ENCODE results near the gene FIGN. TPM values are rescaled to one million over a fixed set of nuclear protein-coding genes. Genes with fewer than 3 reads are reported as not detected.

The FIGN gene
- total and polyA plus RNA-seq, 9 of the 15 experiments (the other 6 are each of a cell fraction or from before 2014, with no cell fraction given): 0.02 TPM; not detected in 8

DNA sequence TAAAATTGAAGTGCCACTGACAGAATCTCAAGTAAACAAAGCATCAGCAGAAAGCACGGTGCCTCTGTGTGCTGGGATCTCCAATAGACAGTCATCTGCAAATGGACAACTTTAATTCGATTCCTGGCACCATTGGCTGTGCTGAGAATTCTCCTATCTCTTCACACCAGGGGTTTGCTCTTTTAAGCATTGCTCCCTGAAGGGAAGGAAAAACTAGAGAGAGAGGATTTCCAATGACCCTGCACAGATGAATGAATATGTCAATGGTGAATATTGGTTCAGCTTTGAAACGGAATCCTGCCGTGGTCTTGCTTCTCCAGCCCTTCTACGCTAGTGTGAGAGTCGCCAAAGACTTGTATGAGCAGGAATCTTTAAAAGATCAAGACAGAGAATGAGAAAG, 97.9 kb downstream of the FIGN start (continued):
- TF ChIP-seq, protein P1, sequence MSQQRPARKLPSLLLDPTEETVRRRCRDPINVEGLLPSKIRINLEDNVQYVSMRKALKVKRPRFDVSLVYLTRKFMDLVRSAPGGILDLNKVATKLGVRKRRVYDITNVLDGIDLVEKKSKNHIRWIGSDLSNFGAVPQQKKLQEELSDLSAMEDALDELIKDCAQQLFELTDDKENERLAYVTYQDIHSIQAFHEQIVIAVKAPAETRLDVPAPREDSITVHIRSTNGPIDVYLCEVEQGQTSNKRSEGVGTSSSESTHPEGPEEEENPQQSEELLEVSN (IDR thresholded peaks at IDR 0.05; ENCODE audit: borderline replicate concordance in 1 of 2, extremely low read depth in 1 of 2, insufficient read depth in 1 of 2, insufficient read length in 1 of 2, low read depth in 1 of 2, low read length in 1 of 2, poor library complexity in 1 of 2, severe bottlenecking in 1 of 2): no peak
- TF ChIP-seq ZFPM2 (CRISPR knock-in tag; IDR thresholded peaks at IDR 0.05) (no peak), LCOR (CRISPR knock-in tag; IDR thresholded peaks at IDR 0.05) (no peak), ETV6 (IDR thresholded peaks at IDR 0.05; ENCODE audit: borderline replicate concordance in 1 of 2, low read depth in 2 of 2, low read length in 1 of 2) (no peak), ETV6 (CRISPR knock-in tag; IDR thresholded peaks at IDR 0.05; ENCODE audit: borderline replicate concordance) (no peak), ETV5 (CRISPR knock-in tag; IDR thresholded peaks at IDR 0.05; ENCODE audit: low read depth) (no peak), MNT (conservative IDR thresholded peaks at IDR 0.05) (no peak)

DNA sequence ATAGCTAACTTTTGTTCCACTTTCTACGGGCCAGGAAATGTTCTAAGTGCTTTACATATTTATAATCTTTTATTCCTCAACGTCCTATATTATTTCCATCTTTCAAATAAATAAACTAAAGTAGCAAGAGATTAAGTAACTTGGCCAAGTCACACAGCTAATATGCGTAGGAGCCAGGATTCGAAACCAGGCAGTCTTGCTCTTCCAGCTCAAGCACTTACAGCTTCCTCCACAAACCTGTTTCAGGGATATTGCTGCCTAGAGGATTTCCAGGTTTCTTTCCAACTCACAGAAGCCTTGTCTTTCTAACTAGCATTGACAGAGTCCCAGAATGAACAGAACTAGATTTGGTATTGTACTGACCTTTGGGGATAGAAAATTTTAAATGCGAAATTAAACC, 102.5 kb downstream of the FIGN start:
- in situ Hi-C loops (cut with MboI): no loop called here
- CTCF ChIA-PET (ENCODE audit: low intra/inter-chr PET ratio): no interaction called here
- TF ChIP-seq ZSCAN32 (CRISPR knock-in tag; IDR thresholded peaks at IDR 0.05) (no peak), HIVEP1 (CRISPR knock-in tag; IDR thresholded peaks at IDR 0.05) (no peak), DNMT1 (IDR thresholded peaks at IDR 0.05) (no peak), EP400 (IDR thresholded peaks at IDR 0.05) (no peak), ETS2 (tag; IDR thresholded peaks at IDR 0.05; ENCODE audit: borderline replicate concordance, poor library complexity, severe bottlenecking) (no peak)

More for the DNA sequence above, 102.5 kb downstream of the FIGN start:
- POLR2A ChIA-PET: interaction anchor here (0.7 kb wide), 1 partner anchor 1024 kb away, joined by 3 read pairs; no protein-coding TSS in a partner anchor
- H3K79me2 ChIP-seq (ENCODE audit: control insufficient read depth, insufficient read depth, low read length): no peaks in the 10 kb centered on the region
- H3K9ac ChIP-seq (ENCODE audit: insufficient read depth in 1 of 2, low read depth in 2 of 2, low read length in 2 of 2): no peak overlapping the region
- H3K4me3 ChIP-seq: no peak overlapping the region
- H3K27me3 ChIP-seq (ENCODE audit: control insufficient read depth in 2 of 2, insufficient read depth in 2 of 2, low read length in 2 of 2): no peaks in the 10 kb centered on the region
- no peaks in the 10 kb centered on the region; the same call in 1 of the 2 replicates for H3K9me3 ChIP-seq (replicated peaks; ENCODE audit: control insufficient read depth, insufficient read depth, low read depth, low read length)
- BruUV-seq (replicated peaks): no TSS peak
- 1% methylated on average over 5 of the region's 5 CpGs for WGBS (ENCODE audit: insufficient coverage, low coverage, missing lambda C conversion rate)
- H3K9me1 ChIP-seq (ENCODE audit: control insufficient read depth, insufficient read depth, low read length): no peaks in the 10 kb centered on the region
- intact Hi-C loops (cut with micrococcal nuclease): no loop called here
- no peak overlapping the region for H2AFZ ChIP-seq (ENCODE audit: low read depth, low read length)
- H3K4me2 ChIP-seq (ENCODE audit: insufficient read depth, low read length): no peak overlapping the region
- DNase-seq (ENCODE audit: extremely low read depth in 1 of 4, low spot score in 3 of 4): no peak
- no peak overlapping the region for H3K27ac ChIP-seq (ENCODE audit: extremely low read depth, low read depth, low read length)
- H3K4me1 ChIP-seq (replicated peaks in 1 of 2; ENCODE audit: control insufficient read depth in 2 of 2, insufficient read depth in 2 of 2, low read length in 2 of 2): no peaks in the 10 kb centered on the region
- no peak for FAIRE-seq
- no peaks in the 10 kb centered on the region for H3K36me3 ChIP-seq (ENCODE audit: control insufficient read depth, insufficient read depth, low read length)
- ATAC-seq: no peak
- no peaks in the 10 kb centered on the region for H4K20me1 ChIP-seq (replicated peaks; ENCODE audit: control insufficient read depth, insufficient read depth, low read length)

Measured in K562 (cell line).